ENCODE results near the gene MYO16.
"Not testable (repeated sequence)": the region's sequence is repeated elsewhere in the genome, so short reads cannot be mapped to it uniquely, and the experiment has no call there.

The MYO16 gene

GRCh38 chr13:108742701-108743451 is 113.5 kb downstream of the MYO16 start:
- no peak for DNase-seq (ENCODE audit: low spot score)

DNA sequence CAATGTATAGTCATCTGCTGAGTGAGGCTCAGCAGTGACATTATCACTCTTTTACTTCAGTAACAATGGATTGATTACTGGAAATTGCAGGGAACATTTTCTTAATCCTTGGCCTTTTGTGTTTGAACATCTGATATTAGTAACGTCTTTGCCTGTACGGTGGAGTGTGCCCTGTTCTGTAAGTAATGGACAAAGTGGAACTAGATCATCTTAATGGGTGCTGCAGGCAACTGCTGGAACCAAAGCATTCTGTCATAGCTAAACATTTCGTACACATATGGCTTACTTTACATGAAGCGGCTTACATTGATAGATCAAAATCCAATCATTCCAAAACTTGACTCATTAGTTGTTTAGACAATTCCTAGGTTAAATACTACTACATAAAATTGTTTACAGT is 114.1 kb downstream of the MYO16 start:
- DNase-seq (ENCODE audit: low spot score): no peak

- no peak for DNase-seq (ENCODE audit: low spot score)
Measured at GRCh38 chr13:108747843-108748242, 118.4 kb downstream of the MYO16 start.

DNA sequence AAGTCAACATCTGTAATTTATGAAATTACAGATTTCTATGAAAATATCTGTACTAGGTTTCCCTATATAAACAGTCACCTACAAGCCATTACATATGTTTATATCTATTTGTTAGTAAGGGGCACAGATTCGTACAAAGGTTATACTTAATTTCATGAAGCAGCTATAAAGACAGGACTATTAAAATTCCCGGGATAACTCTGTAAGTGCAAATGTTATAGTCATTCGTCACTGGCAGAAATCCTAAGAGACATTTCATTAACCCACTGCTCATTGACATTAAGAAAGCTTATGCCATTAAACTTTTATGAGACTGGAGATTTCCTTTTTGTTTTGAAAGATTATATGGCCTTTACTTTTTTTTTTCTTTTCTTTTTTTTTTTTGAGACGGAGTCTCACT is 122.9 kb downstream of the MYO16 start:
- no peak for DNase-seq (ENCODE audit: low spot score)

- DNase-seq (ENCODE audit: low spot score): no peak
Measured at GRCh38 chr13:108755083-108755482, 125.7 kb downstream of the MYO16 start.

GRCh38 chr13:108760129-108760528 is 130.7 kb downstream of the MYO16 start:
- no peak for DNase-seq (ENCODE audit: low spot score)

DNA sequence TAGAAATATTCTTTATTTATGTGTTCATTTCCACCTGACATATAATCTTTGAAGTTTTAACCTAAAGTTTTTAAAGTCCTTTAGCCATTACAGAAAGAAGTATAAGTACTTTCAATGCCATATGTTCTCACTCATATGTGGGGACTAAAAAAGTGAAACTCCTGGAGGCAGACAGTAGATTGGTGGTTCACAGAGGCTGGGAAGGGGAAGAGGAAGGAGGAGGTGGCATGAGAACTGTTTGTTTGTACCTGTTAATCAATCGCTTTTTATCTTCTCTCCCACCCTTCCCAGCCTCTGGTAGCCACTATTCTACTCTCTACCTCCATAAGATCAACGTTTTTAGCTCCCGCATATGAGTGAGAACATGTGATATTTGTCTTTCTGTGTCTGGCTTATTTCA is 131.1 kb downstream of the MYO16 start:
- no peak for DNase-seq (ENCODE audit: low spot score)

GRCh38 chr13:108768035-108768434 is 138.6 kb downstream of the MYO16 start:
- DNase-seq (ENCODE audit: low spot score): no peak

DNA sequence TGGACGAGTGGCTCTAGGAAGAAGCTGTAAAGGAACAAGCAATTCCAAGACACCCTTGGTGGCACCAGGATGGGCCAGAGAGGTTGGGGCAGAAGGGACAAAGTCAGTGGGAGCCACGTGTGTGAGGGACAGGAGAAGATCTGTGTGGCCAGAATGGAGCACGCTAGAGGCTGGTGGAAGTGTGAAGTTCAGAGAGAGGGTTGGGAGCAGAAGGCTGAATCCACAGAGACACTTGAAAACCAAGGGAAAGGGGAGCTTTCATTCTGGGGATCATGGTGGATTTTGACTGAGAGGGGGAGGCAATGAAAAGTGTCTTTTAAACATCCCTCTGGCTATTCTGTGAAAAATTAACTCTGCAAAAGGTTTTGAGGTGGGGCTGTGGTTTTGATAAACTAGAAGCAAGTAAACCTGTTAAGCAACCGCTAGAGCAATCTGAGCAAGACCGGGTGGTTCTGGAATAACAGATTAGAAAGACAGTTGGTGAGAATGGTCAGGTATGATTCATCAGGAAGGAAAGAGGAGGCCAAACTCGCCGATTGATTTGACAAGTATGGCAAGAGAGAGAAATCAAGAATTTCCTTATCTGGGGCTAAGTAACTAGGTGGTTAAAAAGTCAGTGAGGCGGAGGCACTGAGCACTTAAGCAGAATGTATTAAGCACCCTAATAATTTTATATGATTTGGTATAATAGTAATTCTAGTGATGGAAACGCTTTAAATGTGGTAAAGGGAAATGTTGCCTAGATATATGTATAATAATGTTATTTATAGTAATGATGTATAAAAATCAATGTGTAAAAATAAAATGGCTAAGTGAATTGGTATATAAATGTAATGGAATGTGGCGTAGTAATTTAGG is 140.0 kb downstream of the MYO16 start:
- DNase-seq (ENCODE audit: low spot score): no peak

DNA sequence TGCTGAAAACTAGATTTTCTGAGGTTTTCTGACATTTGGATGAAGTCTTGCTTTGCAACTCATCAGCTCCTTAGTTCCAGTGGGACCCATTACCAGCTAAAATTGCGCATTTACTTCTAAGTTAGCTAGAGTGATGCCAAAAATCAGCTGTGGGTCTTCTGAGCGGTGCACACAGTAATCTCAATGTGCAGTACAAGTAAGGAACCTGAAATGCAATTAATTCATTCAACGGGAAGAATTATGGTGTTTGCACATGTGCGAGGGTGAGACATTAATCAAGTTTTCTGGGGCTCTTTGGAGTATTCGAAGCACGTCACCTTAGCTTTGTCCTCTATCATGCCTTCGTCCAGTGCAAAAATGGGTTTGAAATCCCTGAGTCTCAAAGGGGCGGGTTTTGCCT is 146.2 kb downstream of the MYO16 start:
- DNase-seq (ENCODE audit: low spot score): no peak

DNA sequence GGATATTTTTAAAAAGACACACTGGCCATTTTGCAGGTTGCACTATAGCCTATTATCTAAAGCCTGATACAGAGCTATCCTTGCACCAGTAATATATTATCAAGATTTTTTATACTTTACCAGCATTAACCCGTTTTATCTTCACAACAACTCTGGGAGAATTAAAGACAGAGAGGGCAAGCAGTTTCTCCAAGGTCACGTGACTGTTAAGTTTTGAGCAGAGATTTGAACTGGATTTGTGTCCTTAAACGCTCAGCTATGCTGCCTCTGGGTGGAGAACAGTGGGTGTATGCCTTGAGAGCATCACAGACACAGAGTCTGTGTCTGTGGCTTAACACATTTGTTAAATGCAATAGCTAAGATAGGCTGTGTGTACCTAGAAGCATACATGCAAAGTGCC is 147.2 kb downstream of the MYO16 start:
- DNase-seq (ENCODE audit: low spot score): no peak

DNA sequence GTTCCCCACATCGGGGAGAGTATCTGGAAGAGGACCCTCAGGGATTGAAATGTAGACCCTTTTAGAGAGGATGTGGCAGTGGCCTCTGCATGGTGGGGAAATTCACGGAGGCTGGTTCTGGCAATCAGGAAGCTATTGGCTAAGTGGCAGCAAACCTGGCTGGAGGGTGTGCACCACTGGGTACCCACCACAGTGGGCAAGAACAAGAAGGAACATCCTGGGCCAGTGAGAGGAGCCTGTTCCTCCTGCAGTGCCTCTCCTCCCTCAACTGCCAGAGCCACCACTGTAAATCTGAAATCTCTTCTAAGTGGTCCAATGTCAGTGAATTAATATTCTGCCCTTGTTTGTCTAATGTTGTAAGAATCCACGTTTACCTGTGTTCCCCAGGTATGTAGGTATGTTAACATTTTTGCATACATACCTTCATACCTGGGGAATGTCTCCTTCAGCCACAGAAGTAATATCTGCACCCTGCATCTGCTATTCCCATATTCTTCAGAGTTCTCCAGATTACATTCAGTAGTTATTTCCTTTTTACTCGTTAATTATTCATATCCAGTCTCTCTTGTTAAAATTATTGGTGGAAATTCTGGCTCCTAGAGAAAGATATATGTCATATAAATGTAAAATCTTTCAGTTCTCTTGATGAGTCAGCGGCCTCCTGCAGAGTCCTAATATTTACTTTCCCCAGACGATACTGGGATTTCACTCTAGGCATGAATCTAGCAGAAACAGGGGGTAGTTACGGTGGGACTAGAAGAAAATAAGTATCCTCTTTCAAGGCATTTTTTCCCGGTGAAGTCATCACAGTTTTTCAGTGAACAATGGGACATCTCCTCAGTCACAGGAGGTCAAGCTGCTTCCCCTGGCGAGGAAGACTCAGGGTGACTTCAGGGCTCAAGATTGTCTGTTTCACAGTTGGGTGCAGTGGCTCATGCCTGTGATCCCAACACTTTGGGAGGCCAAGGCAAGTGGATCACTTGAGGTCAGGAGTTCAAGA is 148.3 kb downstream of the MYO16 start:
- DNase-seq (ENCODE audit: low spot score): no peak

- DNase-seq (ENCODE audit: low spot score): no peak
Measured at GRCh38 chr13:108779308-108779707, 149.9 kb downstream of the MYO16 start.

- DNase-seq (ENCODE audit: low spot score): no peak
Measured at GRCh38 chr13:108780706-108781105, 151.3 kb downstream of the MYO16 start.

- DNase-seq (ENCODE audit: low spot score): no peak
Measured at GRCh38 chr13:108781312-108781711, 151.9 kb downstream of the MYO16 start.

- not testable (repeated sequence) for DNase-seq (ENCODE audit: low spot score)
Measured at GRCh38 chr13:108782480-108782879, 153.1 kb downstream of the MYO16 start.

GRCh38 chr13:108785844-108786243 is 156.4 kb downstream of the MYO16 start:
- DNase-seq (ENCODE audit: low spot score): no peak

DNA sequence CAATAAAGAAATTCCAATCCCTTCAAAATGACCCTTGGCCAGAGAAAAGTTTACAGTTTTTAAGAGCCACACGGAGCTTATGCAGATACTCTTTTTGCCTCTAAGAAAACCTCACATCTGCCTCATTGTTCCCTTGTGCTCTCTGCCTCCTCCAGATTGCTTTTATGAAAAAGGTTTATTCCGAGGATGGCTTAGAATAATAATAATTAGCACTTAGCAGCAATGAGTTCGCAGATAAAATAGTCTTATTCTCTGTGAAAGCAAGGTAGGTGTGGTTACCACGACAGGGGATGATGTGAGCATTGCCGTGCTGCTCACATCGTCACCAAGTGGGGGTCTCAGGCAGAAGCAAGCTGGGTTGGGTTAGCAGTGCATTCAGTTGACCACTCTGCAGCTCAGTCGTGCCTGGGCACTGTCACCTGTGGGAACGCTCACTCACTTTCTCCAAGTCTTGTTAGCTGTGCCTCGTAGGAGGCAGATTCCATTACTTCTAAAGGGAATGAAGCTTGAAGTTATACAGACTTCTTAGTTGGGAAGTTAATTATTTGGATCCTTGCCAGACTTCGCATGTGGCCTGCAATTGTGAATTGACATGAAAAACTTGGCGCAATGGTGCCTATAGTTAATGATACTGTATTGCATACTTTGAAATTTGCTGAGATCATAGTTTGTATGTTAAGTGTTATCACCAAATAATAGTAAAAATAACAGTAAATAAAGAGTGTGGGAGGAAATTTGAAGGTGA is 157.2 kb downstream of the MYO16 start:
- no peak for DNase-seq (ENCODE audit: low spot score)

DNA sequence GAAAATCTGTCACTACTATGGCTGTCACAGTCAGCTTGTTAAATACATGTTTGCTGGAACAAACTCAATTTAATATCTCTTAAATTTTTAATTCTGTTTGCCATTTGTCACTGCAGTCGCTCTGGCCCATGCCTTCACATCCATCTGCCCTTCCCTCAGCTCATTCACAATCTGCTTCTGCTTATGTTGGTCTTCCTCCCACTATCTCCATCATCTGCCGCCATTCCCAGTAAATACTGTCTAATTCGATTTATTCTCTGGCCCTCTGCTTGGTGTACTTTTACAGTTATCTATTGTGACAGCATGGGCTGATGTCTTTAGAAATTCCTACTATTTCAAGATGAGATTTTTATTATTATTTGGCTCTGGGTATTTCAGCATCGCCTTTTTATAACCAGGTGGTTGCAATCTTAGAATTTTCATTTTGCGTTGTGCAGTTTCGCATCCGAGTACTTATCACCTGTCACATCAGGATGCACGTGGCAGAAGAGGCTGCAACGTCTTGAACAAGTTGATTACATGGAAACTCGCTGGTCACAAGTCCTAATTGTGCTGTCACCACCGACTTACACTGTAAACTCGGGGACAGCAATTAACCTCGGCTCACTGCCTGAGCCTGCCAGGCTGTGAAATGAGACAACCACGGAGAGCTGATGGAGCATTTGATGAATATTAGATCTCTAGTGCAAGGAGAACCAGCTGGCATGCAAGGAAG is 158.4 kb downstream of the MYO16 start:
- peak; percentile 10 for DNase-seq (ENCODE audit: low spot score)

GRCh38 chr13:108789476-108789875 is 160.1 kb downstream of the MYO16 start:
- DNase-seq (ENCODE audit: low spot score): no peak

DNA sequence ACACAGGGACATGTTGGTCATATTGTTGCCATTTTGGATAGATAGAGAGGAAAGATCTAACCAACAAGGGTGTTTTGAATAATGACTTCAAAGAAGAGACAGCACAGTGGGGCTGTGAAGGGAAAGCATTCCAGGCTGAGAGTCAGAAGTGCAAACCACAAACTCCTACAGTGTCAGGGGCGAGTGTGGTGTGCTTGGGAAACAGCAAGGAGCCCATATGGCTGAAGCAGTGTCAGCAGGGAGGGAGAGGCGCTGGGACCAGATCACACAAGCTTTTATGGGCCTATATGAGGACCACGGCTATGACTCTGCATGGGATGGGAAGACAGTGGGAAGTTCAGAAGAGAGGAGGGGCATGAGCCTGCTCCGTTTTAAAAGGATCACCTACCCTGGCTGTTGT is 166.4 kb downstream of the MYO16 start:
- DNase-seq (ENCODE audit: low spot score): no peak
